Neural cell (in vitro differentiated cells): ENCODE data around the gene TSACC. TPM values are rescaled to one million over a fixed set of nuclear protein-coding genes. Genes with fewer than 3 reads are reported as not detected.

Experiments used
- H2AFZ ChIP-seq: fragments of 200-600, 300-800 bp; sonication (generic), shearing (Covaris generic); 2 replicates; pipeline ENCODE4 v1.6.0; 2014; ENCODE audit warnings: low read depth, mild to moderate bottlenecking, antibody characterized with exemption, low read length, moderate library complexity
- H3F3A ChIP-seq: fragments of 200-600 bp; shearing (Covaris generic); 2 replicates; pipeline ENCODE4 v1.6.1; 2016; ENCODE audit warnings: mild to moderate bottlenecking, moderate library complexity, mixed read lengths, antibody characterized with exemption, low read length; ENCODE audit not compliant: insufficient read depth, poor library complexity, severe bottlenecking
- H3K27ac ChIP-seq: fragments of 200-600, 300-800 bp; sonication (generic), shearing (Covaris generic); 2 replicates; pipeline ENCODE4 v1.5.1; 2014; ENCODE audit warnings: mild to moderate bottlenecking, low read length, moderate library complexity
- H3K27me3 ChIP-seq: fragments of 300-800, 200-600 bp; sonication (generic), shearing (Covaris generic); 2 replicates; pipeline ENCODE4 v1.6.0; 2014; ENCODE audit warnings: mild to moderate bottlenecking, low read depth, low read length, moderate library complexity; ENCODE audit not compliant: insufficient read depth
- H3K36me3 ChIP-seq: fragments of 300-800, 200-600 bp; sonication (generic), shearing (Covaris generic); 2 replicates; pipeline ENCODE4 v1.5.1; 2014; ENCODE audit warnings: mild to moderate bottlenecking, antibody characterized with exemption, low read length, moderate library complexity; ENCODE audit not compliant: insufficient read depth
- H3K4me2 ChIP-seq: fragments of 300-800, 200-600 bp; sonication (generic), shearing (Covaris generic); 2 replicates; pipeline ENCODE4 v1.6.0; 2014; ENCODE audit warnings: mild to moderate bottlenecking, low read length
- H3K4me3 ChIP-seq: fragments of 300-800, 200-600 bp; sonication (generic), shearing (Covaris generic); 2 replicates; pipeline ENCODE4 v1.5.1; 2014; ENCODE audit warnings: mild to moderate bottlenecking, low read length, moderate library complexity
- H3K79me2 ChIP-seq: fragments of 200-600 bp; shearing (Covaris generic); replicated peaks from 2 replicates; pipeline ENCODE4 v1.6.0; 2014; ENCODE audit warnings: mild to moderate bottlenecking, low read length, moderate library complexity; ENCODE audit not compliant: insufficient read depth
- H3K9ac ChIP-seq: fragments of 300-800, 200-600 bp; sonication (generic), shearing (Covaris generic); 2 replicates; pipeline ENCODE4 v1.6.1; 2016; ENCODE audit warnings: mild to moderate bottlenecking, low read length, mixed read lengths
- H3K9me2 ChIP-seq: fragments of 200-600 bp; shearing (Covaris generic); 2 replicates; pipeline ENCODE4 v1.6.1; 2016; ENCODE audit warnings: mild to moderate bottlenecking, low read length, mixed read lengths; ENCODE audit not compliant: insufficient read depth
- H3K9me3 ChIP-seq: fragments of 200-600, 300-800 bp; sonication (generic), shearing (Covaris generic); 2 replicates; pipeline ENCODE4 v1.6.1; 2016; ENCODE audit warnings: mild to moderate bottlenecking, mixed run types, low read length, moderate library complexity, mixed read lengths
- H4K20me1 ChIP-seq: fragments of 200-600 bp; shearing (Covaris generic); 2 replicates; pipeline ENCODE4 v1.6.1; 2016; ENCODE audit warnings: mild to moderate bottlenecking, mixed run types; ENCODE audit not compliant: insufficient read depth
- EP300 ChIP-seq: fragments of 450-650 bp; conservative IDR thresholded peaks from 2 replicates; pipeline ENCODE4 v1.6.1; 2014; ENCODE audit warnings: antibody characterized with exemption, mild to moderate bottlenecking, moderate library complexity; ENCODE audit not compliant: poor library complexity, severe bottlenecking
- EZH2 ChIP-seq: fragments of 200-600, 300-800 bp; shearing (Covaris generic), sonication (generic); IDR thresholded peaks from 2 replicates; pipeline ENCODE4 v1.6.1; 2014; ENCODE audit warnings: antibody characterized with exemption, low read length, borderline replicate concordance, mild to moderate bottlenecking; ENCODE audit not compliant: insufficient read depth, poor library complexity, severe bottlenecking
- MXI1 ChIP-seq: fragments of 450-650 bp; conservative IDR thresholded peaks from 2 replicates; pipeline ENCODE4 v1.6.1; 2014; ENCODE audit warnings: antibody characterized with exemption, mild to moderate bottlenecking; ENCODE audit not compliant: poor library complexity, severe bottlenecking
- POLR2AphosphoS5 ChIP-seq: IDR thresholded peaks from 2 replicates; pipeline ENCODE4 v1.6.1; 2012
- RAD21 ChIP-seq: fragments of 450-650 bp; conservative IDR thresholded peaks from 2 replicates; pipeline ENCODE4 v1.6.1; 2014; ENCODE audit warnings: antibody characterized with exemption, mild to moderate bottlenecking, moderate library complexity
- SMC3 ChIP-seq: fragments of 450-650 bp; conservative IDR thresholded peaks from 2 replicates; pipeline ENCODE4 v1.6.1; 2014; ENCODE audit warnings: antibody characterized with exemption, mild to moderate bottlenecking, moderate library complexity; ENCODE audit not compliant: poor library complexity
- TAF1 ChIP-seq: IDR thresholded peaks from 2 replicates; pipeline ENCODE4 v1.6.1; 2012; ENCODE audit warnings: low read depth
- polyA plus RNA-seq: library from polyadenylated mRNA; depleted of rRNA; stranded (reverse); fragments of >200 nt; gene quantifications from 2 replicates; pipeline ENCODE4 v1.2.3, GENCODE V29; 2014
- TF ChIP-seq, protein P1 (sequence below): fragments of 450-650 bp; IDR thresholded peaks from 2 replicates; pipeline ENCODE4 v1.5.1; 2014; ENCODE audit warnings: antibody characterized with exemption, mild to moderate bottlenecking, moderate library complexity; ENCODE audit not compliant: poor library complexity, severe bottlenecking

TSACC gene
- polyA plus RNA-seq, 1 donor from 2014 or later: not detected

DNA sequence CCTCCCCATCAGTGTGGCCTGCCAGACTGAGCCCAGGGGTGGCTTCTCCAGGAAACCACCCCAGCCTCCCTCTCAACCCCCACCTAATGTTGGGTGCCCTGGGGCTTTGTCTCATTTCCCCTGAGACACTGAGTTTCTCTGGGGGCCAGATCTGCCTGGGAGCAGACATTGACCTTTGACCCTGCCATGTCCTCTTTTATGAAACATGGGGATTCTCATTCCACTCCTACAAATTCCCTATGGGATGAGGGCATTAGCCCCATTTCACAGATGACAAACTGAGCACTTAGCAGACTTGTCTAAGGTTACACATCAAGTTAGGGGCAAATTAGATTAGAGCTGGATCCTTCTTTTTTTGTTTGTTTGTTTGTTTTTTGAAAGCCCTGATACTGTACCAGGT is 54.8 kb downstream of the TSACC start:
- Histone ChIP-seq H2AFZ (no peak overlapping the region), H3K9me3 (no peaks in the 10 kb centered on the region), H3K9ac (no peak overlapping the region), H3K27me3 (peaks cover 12% of the 10 kb centered on the region), H4K20me1 (no peaks in the 10 kb centered on the region), H3K27ac (no peak overlapping the region), H3K4me3 (no peak overlapping the region), H3F3A (no peaks in the 10 kb centered on the region), H3K79me2 (no peaks in the 10 kb centered on the region), H3K36me3 (no peaks in the 10 kb centered on the region), H3K4me2 (no peak overlapping the region), H3K9me2 (no peaks in the 10 kb centered on the region)
- no peak for TF ChIP-seq RAD21
- TF ChIP-seq, protein P1, sequence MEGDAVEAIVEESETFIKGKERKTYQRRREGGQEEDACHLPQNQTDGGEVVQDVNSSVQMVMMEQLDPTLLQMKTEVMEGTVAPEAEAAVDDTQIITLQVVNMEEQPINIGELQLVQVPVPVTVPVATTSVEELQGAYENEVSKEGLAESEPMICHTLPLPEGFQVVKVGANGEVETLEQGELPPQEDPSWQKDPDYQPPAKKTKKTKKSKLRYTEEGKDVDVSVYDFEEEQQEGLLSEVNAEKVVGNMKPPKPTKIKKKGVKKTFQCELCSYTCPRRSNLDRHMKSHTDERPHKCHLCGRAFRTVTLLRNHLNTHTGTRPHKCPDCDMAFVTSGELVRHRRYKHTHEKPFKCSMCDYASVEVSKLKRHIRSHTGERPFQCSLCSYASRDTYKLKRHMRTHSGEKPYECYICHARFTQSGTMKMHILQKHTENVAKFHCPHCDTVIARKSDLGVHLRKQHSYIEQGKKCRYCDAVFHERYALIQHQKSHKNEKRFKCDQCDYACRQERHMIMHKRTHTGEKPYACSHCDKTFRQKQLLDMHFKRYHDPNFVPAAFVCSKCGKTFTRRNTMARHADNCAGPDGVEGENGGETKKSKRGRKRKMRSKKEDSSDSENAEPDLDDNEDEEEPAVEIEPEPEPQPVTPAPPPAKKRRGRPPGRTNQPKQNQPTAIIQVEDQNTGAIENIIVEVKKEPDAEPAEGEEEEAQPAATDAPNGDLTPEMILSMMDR: no peak
- no peak for TF ChIP-seq EP300
- no peak for TF ChIP-seq EZH2

DNA sequence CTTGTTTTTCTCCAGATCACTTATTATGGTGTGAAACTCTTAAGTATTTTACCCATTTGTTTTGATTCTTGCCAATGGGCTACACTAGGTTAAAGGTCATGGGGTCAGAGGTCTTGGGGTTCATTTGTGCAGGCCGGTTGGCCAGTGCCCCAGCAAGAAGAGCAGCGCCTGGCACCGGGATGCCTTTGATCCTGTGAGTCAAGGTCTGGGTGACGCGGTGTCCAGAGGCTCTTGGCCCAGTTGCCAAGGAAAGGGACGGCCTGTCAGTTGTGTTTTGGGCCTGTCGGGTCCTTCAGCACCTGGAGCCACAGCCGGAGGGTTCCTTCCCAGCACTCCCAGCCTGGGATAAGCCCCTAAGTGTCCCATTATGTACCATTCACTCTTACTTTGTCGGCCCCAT is 55.8 kb downstream of the TSACC start:
- TF ChIP-seq RAD21 (no peak), POLR2AphosphoS5 (no peak), SMC3 (no peak), EP300 (no peak), TAF1 (no peak), EZH2 (no peak), MXI1 (no peak)
- TF ChIP-seq, protein P1: no peak
- Histone ChIP-seq H3K9ac (no peak overlapping the region), H3K36me3 (no peaks in the 10 kb centered on the region), H3K9me3 (no peaks in the 10 kb centered on the region), H3K79me2 (no peaks in the 10 kb centered on the region), H3K4me3 (no peak overlapping the region), H3K27me3 (peaks cover 4% of the 10 kb centered on the region), H2AFZ (no peak overlapping the region), H4K20me1 (no peaks in the 10 kb centered on the region), H3K27ac (no peak overlapping the region), H3K9me2 (no peaks in the 10 kb centered on the region), H3K4me2 (no peak overlapping the region), H3F3A (no peaks in the 10 kb centered on the region)

DNA sequence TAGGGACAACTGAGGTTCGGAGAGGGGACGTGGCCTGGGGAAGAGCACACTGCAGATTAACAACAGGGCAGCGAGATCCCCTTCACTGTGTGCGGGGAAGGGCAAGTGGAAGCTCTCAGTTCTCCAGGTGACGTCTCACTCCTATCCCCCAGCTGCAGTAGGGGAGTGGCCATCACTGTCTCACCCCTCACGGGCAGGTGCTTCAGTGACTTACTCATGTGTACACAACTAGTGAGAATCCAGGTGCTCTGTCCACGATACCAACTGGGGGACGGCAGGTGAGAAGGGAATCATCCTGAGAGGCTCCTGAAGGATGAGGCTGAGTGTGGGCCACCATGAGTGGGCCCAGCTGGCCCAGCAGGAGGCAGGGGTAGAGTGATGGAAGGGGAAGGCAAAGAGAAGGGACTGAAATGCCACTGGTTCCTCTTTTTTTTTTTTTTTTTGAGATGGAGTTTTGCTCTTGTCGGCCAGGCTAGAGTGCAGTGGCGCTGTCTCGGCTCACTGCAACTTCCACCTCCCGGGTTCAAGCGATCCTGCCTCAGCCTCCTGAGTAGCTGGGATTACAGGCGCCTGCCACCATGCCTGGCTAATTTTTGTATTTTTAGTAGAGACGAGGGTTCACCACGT is 56.6 kb downstream of the TSACC start:
- no peak overlapping the region for H3K4me2 ChIP-seq
- H4K20me1 ChIP-seq: no peaks in the 10 kb centered on the region
- H3K9me3 ChIP-seq: no peaks in the 10 kb centered on the region
- H3K36me3 ChIP-seq: no peaks in the 10 kb centered on the region
- no peak overlapping the region for H3K9ac ChIP-seq
- H3K27ac ChIP-seq: no peak overlapping the region
- H3K79me2 ChIP-seq: no peaks in the 10 kb centered on the region
- no peak overlapping the region for H3K4me3 ChIP-seq
- no peak for TF ChIP-seq MXI1
- no peak for TF ChIP-seq EP300
- no peak for TF ChIP-seq TAF1
- no peak for TF ChIP-seq POLR2AphosphoS5
- TF ChIP-seq, protein P1: no peak
- TF ChIP-seq EZH2: no peak
- H3F3A ChIP-seq: no peaks in the 10 kb centered on the region
- H2AFZ ChIP-seq: no peak overlapping the region
- no peaks in the 10 kb centered on the region for H3K9me2 ChIP-seq
- no peaks in the 10 kb centered on the region for H3K27me3 ChIP-seq
